Sciatic nerve (tissue), 2 donors: Measurements from ENCODE around the gene ST6GALNAC4. TPM values are rescaled to one million over a fixed set of nuclear protein-coding genes. Genes with fewer than 3 reads are reported as not detected.
"Not testable (repeated sequence)": the region's sequence is repeated elsewhere in the genome, so short reads cannot be mapped to it uniquely, and the experiment has no call there.

ENCODE experiments used
- ATAC-seq: fragments of 200-7000 bp; cut with Tn5 transposase; one replicate; pipeline ENCODE4 v1.9.1; 2020; ENCODE audit warnings: mild to moderate bottlenecking, moderate library complexity
- DNase-seq: peaks from one replicate; pipeline ENCODE4 v3.0.0-alpha.2; 2020; ENCODE audit warnings: low spot score
- intact Hi-C: fragments of 100-400 bp; cut with DNase I; formaldehyde crosslinking; loops from one replicate; pipeline ENCODE4 v1.14.2; 2022
- total RNA-seq: library from RNA; stranded (reverse); fragmentation: NEBNext Ultra II Directional; extraction: Animal tissue kit (Norgen Biotek cat#: 25700); gene quantifications from one replicate; pipeline ENCODE4 v1.2.1, GENCODE V29; 2021
- donor health status: DM: no; HTN: no; CAD: no.
- donor health status: DM: no; HTN: no; CAD: no.

Gene ST6GALNAC4
- total RNA-seq, 1 donor from 2014 or later = 19.6 TPM

DNA sequence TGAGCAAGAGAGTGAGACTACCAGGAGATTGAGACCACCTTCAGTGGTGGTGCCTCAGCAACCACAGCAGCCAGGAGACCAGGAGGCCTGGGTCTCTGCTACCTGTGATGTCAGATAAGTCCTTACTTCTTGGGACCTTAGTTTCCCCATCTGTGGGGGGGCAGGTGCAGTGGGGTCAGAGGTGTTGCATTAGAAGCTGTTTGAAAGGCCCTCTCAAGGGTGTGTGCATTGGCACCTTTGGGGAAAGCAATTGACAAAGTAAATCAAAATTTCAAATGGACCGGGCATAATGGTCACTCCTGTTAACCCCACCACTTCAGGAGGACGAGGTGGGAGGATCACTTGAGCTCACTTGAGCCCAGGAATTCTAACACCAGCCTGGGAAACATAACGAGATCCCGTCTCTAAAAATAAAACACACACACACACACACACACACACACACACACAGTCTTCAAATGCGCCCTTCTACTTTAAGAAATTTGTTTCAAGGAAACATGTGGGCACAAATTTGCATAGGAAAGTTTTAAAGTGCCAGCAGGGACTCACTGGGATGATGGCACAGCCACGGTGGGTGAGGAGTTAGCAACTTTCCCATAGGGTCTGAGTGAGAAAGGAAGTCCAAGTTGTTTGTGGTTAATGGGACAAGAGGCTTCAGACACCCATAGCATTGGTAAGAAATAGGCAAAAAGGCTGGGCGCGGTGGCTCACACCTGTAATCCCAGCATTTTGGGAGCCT, 38.0 kb downstream of the ST6GALNAC4 start:
- intact Hi-C loops = no loop called here
- ATAC-seq = no peak
- DNase-seq = no peak

DNA sequence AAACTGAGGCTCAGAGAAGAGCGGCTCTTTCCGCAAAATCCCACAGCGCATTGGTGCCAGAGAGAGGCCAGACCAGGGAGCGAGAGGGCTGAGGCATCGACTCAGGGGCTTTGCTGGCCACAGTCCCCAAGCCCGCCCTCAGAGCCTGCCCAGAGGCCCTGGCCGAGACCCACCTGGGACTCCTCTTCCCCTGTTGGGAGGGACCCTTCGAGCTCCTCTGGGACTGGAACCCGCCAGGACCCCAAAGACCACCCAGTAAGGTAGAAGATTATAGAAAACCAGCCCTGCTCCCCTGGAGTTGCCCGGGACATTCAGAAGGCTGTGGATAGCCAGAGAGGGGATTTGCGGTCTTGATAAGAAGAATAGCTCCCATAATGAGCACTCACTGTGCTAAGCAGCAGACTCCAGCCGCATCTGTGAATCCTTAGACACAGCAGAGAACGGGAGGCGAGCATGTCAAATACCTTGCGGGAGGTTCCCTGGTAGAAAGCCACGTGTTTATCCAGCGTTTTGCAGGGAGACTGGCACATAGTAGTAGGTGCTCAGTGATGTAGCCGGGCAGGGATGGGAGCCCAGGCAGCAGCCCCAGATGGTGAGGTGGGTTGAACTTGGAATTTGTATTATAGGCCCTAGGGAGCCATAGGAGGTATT, 38.7 kb downstream of the ST6GALNAC4 start:
- intact Hi-C loops = no loop called here
- peak; percentile 0 for ATAC-seq
- DNase-seq = no peak

DNA sequence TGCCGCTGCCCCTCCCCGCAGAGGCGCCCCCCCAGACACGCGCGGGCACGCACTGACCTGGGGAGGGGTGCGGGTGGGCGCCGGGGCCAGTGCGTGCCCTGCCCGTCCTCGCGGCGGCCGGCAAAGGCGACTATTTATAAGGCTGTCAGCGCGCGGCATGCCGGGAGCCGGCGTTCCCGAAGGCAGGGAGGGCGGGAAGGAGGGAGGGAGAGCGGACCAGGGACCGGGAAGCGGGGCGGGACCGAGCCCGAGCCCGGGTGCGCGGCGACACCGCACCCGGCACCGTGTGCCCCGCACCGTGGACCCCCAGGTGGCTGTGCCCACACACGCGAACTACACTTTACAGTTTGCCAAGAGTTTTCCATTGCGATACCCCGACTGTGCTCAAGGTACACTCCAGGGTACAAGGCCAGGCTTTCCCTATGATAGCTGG, 39.3 kb downstream of the ST6GALNAC4 start, which contains the start of gene AK1:
Gene AK1 (minus strand): TSS at position 110 of the 433 bp plus-strand sequence. CDS start 3,058 bp downstream, outside the sequence.
- intact Hi-C loops = no loop called here
- DNase-seq = peak; percentile 91
- peak; percentile 67 for ATAC-seq

DNA sequence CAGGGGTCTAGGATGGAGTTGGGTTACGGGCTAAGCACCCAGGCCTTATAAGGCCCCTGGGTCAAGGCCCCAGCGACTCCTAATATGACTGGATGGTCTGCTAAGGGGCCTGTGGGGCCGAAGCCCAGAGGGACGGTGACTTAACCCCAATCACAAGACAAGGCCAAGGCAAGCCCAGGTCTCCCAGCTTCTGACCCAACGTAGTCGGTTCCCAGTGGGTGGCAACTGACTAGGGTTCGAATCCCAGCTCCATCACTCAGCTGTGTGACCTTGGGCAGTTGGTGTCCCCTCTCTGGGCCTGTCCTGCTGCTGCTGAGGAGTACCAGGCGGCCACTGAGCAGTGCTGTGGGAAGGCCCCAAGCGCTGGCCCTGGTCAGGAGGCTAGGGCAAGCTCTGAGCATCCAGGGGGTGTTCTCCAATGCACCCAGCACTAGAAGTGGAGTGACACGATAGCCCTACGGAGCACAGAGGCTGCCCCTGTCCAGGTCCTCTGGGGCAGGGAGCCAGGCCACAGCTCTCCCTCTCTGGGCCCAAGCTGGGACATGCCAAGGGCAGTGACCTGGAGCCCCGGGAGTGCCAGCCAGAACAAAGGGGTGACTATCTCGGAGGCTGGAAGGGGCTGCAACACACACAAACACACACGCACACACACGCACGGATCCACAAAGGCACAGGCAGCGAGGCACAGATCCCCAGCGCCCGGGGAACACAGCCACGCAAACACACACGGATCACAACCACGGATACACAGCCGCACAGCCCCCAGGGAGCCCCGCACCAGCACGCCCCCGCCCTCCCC, 39.9 kb downstream of the ST6GALNAC4 start:
- DNase-seq (peak; percentile 74), ATAC-seq (peak; percentile 18)
- intact Hi-C loops = no loop called here

DNA sequence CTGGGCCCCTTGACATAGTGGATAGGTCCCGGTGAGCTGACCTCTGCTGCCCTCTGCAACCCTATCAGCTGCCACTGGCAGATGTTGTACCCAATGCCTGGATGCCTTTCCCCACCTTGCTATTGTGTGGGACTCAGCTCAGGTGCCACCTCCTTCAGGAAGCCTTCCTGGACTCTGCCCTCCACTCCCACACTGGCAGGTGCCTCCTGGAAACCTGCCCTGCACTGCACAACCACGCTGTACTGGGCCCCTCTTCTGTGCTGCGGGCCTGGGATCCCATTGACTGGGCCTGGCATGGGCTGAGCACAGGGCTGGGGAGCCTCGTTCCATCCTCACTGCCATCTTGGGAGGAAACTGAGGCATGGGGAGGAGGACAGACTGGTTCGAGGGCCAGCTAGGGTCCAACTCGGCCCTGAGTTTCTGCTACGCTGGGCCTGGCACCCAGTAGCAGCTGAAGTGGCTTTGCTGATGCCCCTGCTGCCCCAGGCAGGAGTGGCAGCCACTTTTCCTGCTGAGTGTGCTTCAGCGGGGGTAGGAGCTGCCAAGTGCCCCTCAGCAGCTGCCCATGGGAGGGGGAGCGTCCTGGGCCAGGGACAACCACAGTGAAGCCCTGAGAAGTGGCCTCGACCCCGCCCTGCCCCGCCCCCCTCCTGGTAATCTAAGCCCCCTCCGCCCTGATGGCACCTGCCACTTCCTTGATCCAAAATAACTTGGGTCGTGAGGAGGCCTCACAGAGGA, 40.6 kb downstream of the ST6GALNAC4 start:
- DNase-seq = no peak
- no peak for ATAC-seq
- intact Hi-C loops = no loop called here

DNA sequence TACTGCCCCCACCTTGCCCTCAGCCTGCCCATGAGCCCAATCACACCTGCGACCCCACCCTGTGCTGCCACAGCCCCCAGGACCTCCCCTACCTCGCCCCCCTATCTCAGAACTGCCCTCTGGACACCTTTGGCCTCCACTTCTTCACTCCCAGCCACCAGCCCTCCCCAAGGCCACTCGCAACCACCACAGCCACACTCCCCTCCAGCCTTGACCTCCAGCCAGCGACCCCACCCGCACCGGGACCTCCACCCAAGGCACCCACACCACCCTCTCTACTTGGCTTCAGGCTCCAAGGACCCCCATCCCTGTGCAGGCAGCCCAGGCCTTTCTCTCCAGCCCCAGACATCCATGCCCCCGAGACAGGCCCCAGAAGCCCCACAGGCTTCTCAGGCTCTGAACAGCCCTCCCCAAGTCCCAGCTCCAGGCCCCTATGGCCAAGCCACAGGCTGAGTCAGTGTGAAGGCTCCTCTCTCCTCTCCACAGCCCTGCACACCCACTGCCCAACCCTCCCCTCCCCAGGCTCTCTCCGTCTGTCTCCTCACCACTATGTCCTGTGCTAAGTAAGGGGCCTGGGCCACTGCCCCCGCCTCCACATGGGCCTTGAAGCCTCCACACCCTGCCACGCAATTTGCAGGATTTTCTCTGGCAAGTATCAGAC, 41.4 kb downstream of the ST6GALNAC4 start:
- ATAC-seq = no peak
- no peak for DNase-seq
- intact Hi-C loops = no loop called here

DNA sequence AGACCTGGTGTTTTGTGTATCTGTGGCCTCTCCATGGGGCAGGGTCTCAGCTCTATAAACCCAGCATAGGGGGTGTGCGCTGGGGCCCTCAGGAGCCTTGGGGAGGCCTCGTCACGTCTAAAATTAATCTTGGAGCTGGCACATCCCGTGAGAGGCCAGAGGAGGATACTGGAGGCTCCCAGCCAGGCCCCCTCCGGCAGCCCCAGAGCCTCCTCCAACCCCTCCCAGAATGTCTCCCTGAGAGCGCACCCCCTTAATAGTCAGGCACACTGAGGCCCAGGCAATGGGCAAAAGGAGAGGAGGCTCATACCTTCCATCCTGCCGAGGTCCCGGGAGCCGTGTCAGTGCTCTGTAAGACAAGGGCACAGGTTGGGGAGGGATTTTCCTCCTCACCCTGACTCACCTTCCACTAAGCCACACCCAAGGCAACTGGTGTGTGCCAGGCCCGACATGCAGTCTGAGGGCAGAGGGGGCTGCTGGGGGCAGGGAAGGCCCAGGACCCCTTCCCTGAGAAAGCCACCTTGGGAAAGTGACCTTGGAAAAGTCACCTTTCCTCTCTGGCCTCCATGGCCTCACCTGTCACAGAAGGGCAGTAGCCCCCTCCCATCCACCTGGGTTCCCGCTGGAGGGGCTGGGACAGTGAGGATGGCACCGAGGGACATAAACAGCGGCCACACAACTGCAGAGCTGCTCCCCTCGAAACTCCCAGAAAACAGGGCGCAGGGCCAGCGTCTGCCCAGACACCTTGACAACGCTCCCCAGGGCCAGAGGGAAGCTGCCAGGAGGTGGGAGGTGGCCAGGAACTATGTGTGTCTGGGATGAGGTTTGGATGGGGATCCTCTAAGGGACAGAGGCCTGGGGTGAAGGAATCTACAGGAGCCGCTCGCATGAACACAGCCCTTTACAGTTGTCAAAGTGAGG, 42.3 kb downstream of the ST6GALNAC4 start:
- DNase-seq (no peak), ATAC-seq (no peak)
- intact Hi-C loops = loop anchor here (5.0 kb wide), 1 partner anchor 38 kb away; no protein-coding TSS in a partner anchor

DNA sequence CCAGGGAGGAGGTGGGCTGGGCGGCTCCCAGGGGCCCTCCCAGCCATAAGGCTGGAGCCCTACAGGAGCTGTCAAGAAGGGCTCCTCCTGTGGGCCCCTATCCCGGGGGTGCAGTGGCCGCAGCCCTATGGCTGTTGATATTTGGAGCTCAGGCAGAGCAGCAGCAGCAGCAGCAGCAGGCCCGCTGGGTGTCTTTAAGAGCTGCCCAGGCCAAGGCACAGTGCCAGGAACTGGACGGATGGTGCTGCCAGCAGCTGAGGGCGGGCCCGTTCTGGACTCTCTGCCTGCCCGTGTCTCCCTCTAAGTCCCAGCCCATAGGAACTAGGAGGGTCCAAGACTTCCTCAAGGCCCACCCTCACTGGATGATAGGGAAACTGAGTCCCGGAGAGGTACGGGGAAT, 43.0 kb downstream of the ST6GALNAC4 start:
- intact Hi-C loops = loop anchor here (5.0 kb wide), 1 partner anchor 38 kb away; no protein-coding TSS in a partner anchor
- ATAC-seq (peak; percentile 52), DNase-seq (peak; percentile 88)

DNA sequence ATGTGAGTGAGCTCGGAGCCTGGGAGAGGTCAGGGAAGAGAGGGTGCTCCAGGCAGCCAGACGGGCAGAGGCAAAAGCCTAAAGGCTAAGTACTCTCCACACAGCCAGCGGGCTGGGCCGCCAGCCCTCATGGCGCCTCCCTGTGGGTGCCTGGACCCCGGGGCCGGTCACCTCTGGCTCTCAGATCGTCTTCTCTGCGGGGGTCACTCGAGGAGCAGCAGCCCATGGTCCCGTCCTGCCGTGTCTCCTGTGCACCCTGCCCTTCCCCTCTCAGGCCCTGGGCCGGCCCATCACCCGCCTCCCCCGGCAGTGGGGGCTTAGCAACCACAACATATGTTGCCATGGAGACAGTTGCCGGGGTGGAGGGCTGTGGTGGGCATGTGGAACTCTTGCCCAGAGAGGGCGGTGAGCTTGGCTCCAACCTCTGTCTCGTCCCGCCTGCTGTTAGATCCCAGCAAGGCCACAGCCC, 43.6 kb downstream of the ST6GALNAC4 start:
- intact Hi-C loops = loop anchor here (5.0 kb wide), 1 partner anchor 39 kb away; no protein-coding TSS in a partner anchor
- ATAC-seq (no peak), DNase-seq (peak; percentile 65)

DNA sequence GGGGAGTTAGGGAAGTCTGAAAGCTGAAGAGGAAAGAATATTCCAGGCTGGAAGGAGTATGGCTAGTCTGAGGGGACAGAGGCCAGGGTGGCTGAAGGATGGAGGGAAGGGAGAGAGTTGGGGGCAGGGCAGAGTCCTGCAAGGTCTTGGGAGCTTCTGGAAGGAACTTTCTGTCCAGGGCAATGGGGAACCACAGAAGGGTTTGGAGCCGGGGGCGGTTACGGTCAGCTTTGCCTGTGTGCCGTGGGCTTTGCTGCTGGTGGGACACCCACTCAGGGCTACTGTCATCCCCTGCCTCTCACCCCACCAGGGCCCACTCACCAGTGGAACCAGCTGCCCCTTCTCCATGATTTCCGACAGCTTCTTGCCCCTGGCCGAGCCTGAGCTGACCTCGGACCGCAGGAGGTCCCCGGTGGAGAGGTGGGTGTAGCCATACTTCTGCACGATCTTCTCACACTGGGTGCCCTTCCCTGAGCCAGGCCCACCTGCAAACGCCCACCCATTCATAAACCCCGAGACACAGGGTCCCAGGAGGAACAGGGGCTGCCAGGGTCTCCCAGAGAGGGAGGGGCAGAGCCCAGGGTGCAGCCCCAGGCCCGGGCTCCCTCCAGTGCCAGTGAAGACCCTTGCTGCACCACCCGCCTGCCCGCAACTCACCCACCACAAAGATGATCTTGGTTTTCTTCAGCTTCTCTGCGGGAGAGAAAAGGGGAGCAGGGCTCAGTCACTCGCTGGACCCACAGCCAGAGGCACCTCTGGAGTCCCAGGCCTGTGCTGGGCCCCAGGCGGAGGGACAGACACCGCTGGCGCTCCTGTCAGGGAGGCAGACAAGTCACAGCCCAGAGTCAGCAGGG, 44.2 kb downstream of the ST6GALNAC4 start:
- ATAC-seq (no peak), DNase-seq (no peak)
- intact Hi-C loops = loop anchor here (5.0 kb wide), 1 partner anchor 40 kb away; no protein-coding TSS in a partner anchor

DNA sequence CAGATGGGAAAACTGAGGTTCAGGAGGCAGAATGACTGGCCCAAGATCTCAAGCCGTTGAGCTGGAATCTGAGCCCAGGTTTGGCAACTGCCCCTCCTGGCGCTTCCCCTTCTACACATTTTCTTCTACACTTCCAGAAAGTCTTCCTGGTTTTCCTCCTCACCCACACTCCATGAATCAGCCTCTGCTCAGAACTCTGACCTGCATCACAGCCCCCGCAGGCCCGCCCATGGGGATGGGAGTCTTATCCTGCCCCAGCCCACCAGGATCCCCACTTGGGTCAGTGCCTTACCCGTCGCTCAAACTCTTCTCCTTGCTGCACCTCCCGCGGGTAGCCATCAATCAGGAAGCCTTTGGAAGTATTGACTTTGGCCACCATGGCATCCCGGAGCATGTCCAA, 45.3 kb downstream of the ST6GALNAC4 start:
- intact Hi-C loops = loop anchor here (5.0 kb wide), 1 partner anchor 41 kb away; no protein-coding TSS in a partner anchor
- ATAC-seq (no peak), DNase-seq (no peak)

DNA sequence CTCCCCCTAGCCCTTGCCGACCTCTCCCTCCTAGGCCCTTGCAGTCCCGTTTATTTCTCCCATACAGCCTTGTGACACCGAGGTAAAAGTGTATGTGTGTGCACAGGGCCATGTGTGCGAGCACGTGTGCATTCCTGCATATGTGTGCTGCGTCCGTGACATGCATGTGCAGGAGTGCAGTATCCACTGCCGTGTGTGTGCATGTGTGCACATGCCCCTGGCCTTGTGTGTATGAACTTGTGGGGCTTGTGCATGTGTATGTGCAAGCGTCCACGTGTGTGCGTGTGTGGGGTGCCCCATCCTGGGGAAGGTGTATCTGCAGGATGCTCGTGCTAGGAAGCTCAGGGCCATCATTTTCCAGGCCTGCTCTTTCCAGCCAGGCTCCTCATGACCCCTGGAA, 46.0 kb downstream of the ST6GALNAC4 start:
- ATAC-seq = no peak
- intact Hi-C loops = loop anchor here (5.0 kb wide), 1 partner anchor 41 kb away; no protein-coding TSS in a partner anchor
- DNase-seq = no peak

DNA sequence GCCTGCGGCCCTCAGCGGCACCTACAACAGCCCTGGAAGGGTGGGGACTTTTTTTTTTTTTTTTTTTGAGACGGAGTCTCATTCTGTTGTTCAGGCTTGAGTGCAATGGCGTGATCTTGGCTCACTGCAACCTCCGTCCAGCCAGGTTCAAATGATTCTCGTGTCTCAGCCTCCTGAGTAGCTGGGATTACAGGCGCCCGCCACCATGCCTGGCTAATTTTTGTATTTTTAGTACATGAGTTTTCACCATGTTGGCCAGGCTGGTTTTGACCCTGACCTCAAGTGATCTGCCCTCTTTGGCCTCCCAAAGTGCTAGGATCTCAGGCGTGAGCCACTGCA, 46.7 kb downstream of the ST6GALNAC4 start:
- not testable (repeated sequence) for ATAC-seq, DNase-seq
- intact Hi-C loops = loop anchor here (5.0 kb wide), 1 partner anchor 42 kb away; no protein-coding TSS in a partner anchor

DNA sequence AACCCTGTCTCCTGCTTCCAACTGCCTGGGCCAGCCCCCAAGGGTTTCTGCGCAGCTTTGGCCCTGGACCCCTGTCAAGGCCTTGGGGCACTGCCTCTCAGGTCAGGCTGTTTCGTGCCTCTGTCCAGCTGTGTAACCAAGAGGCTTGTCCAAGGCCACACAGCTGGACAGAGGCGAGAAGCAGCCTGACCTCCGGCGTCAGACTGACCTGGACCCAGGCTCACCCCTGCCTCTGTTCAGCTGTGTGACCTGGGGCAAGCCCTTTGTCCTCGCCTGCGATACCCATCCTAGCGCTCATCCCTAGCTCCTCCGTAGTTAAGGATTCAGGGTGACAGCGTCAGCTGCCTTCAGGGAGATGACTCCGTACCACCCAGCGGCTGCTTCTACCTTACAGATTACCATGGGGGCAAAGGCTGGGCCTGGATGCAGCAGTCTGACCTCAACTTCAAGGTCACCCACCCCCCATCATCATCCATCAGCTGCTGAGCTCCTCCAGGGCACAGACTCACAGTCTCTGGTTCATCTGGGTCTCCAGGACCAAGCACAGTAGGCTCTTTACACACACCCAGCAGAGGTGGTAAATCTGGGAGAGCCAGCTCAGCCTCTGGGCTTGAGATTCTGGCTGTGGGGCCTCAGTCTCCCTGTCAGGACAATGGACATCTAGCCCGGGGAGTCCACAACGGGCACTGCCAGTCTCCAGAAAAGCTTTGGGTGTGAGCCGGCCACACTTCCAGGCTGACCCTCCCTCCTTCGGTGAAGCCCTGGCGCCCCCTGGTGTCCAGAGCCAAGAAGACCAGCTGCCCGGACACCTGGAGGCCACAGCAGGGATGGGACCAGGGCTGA, 47.3 kb downstream of the ST6GALNAC4 start:
- peak; percentile 97 for DNase-seq
- ATAC-seq = peak; percentile 89
- intact Hi-C loops = loop anchor here (5.0 kb wide), 2 partner anchors 43 to 137 kb away; no protein-coding TSS in a partner anchor

DNA sequence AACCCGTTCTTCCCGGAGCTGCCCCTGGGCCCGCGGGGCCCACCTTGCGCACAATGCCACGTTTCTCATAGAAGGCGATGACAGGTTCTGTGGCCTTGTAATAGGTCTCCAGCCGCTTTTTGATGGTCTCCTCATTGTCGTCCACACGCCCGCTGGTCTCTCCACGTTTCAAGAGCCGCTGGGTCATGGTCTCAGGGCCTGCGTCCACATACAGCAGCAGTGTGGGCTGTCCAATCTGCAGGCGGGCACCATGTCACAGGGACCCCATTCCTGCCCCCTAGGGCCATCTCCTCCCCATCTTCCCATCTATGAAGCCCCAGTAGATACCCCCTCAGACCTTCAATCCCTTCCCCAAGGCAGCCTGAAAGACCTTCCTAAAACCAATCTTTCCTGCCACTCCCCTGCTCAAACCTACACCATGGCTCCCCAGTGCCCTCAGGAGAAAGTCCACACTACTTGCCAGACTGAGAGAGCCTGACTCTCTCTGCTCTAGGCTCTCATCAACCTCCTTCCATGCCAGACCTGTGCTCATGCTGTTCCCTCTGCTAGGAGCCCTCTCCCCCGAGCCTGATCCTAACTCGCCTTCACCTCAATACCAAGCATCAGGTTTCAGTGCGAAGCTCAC, 48.5 kb downstream of the ST6GALNAC4 start:
- no peak for ATAC-seq
- DNase-seq = no peak
- intact Hi-C loops = loop anchor here (5.0 kb wide), 1 partner anchor 136 kb away; no protein-coding TSS in a partner anchor
